Sigmoid colon (tissue), 7 donors: ENCODE data around the gene SRD5A1. TPM values are rescaled to one million over a fixed set of nuclear protein-coding genes. Genes with fewer than 3 reads are reported as not detected.

ENCODE experiments used
- DNase-seq: peaks from one replicate; pipeline ENCODE4 v3.0.0-alpha.2; 2019
- H3K27ac ChIP-seq, 4 donors: fragments of 200-600 bp; sonication (generic); one replicate each; pipeline ENCODE4 v1.5.1; 2016 to 2019; ENCODE audit warnings: mild to moderate bottlenecking in 1 of 4
- H3K27me3 ChIP-seq, 3 donors: fragments of 200-600 bp; sonication (generic); one replicate each; pipeline ENCODE4 v1.5.1; 2019; ENCODE audit warnings: mild to moderate bottlenecking in 1 of 3
- H3K36me3 ChIP-seq, 4 donors: fragments of 200-600 bp; sonication (generic); one replicate each; pipeline ENCODE4 v1.5.1; 2016 to 2019
- H3K4me1 ChIP-seq, 4 donors: fragments of 200-600 bp; sonication (generic); one replicate each; pipeline ENCODE4 v1.5.1; 2017 to 2019
- H3K4me3 ChIP-seq, 4 donors: fragments of 200-600 bp; sonication (generic); one replicate each; pipeline ENCODE4 v1.5.1; 2017 to 2019; ENCODE audit warnings: mild to moderate bottlenecking in 2 of 4, moderate library complexity in 1 of 4
- H3K9me3 ChIP-seq, 4 donors: fragments of 200-600 bp in 3 of 4; sonication (generic) in 3 of 4; one replicate each; pipeline versions ENCODE4 v1.5.1 to v1.6.1; 2013 to 2019
- EP300 ChIP-seq, 4 donors: sonication (generic); formaldehyde crosslinking; IDR thresholded peaks; one replicate each; pipeline ENCODE4 v1.6.1; 2017; ENCODE audit warnings: antibody characterized with exemption in 4 of 4
- POLR2A ChIP-seq, 2 donors: fragments of 450-650 bp; IDR thresholded peaks; one replicate each; pipeline ENCODE4 v1.6.1; 2016; ENCODE audit warnings: antibody characterized with exemption in 2 of 2, mild to moderate bottlenecking in 2 of 2, moderate library complexity in 2 of 2
- POLR2AphosphoS5 ChIP-seq, 4 donors: sonication (generic); formaldehyde crosslinking; IDR thresholded peaks; one replicate each; pipeline ENCODE4 v1.6.1; 2017; ENCODE audit warnings: antibody characterized with exemption in 4 of 4
- WGBS, 2 donors: extraction: QIAGEN DNeasy Blood & Tissue Kit; methylation state at CpG; one replicate each; pipeline ENCODE4 v1.1.7; 2013; 5-methylcytosine and 5-hydroxymethylcytosine counted together
- intact Hi-C: fragments of 100-400 bp; cut with DNase I; formaldehyde crosslinking; loops from one replicate; pipeline ENCODE4 v1.15.1; 2023
- polyA plus RNA-seq, 3 donors: library from polyadenylated mRNA; stranded (reverse); fragments of 200-250 nt; gene quantifications; one replicate each; pipeline ENCODE4 v1.2.3, GENCODE V29; 2013
- total RNA-seq, 4 donors: library from RNA; depleted of rRNA; stranded (reverse); fragments of >200 nt; gene quantifications; one replicate each; pipeline ENCODE4 v1.1.0, GENCODE V29; 2016
- TF ChIP-seq, protein P1 (sequence below), 4 experiments: fragments of 450-650 bp in 3 of 4; fragments of 200-600 bp in 1 of 4; IDR thresholded peaks; one replicate each; pipeline ENCODE4 v1.5.1; 2016 to 2019; ENCODE audit warnings: antibody characterized with exemption in 4 of 4, mild to moderate bottlenecking in 3 of 4, moderate library complexity in 2 of 4
- donor health status: healthy with polysubstance abuse.
- donor health status: Bipolar disorder and iron deficiency.
- donor health status: healthy.

The SRD5A1 gene
- total and polyA plus RNA-seq, 7 donors: 3.1 to 10.7 (median 5.7) TPM

GRCh38 chr5:6719896-6720560, 86.8 kb downstream of the SRD5A1 start:
- Histone ChIP-seq H3K4me1 (peaks cover 0 to 96% (median 85%) of the 10 kb centered on the region in 4 donors), H3K27ac (no peak overlapping the region), H3K36me3 (no peaks in the 10 kb centered on the region), H3K4me3 (no peak overlapping the region), H3K9me3 (no peaks in the 10 kb centered on the region), H3K27me3 (no peaks in the 10 kb centered on the region)
- DNase-seq: no peak
- intact Hi-C loops: loop anchor here (10.0 kb wide), 1 partner anchor 265 kb away; no protein-coding TSS in a partner anchor
- TF ChIP-seq, protein P1, sequence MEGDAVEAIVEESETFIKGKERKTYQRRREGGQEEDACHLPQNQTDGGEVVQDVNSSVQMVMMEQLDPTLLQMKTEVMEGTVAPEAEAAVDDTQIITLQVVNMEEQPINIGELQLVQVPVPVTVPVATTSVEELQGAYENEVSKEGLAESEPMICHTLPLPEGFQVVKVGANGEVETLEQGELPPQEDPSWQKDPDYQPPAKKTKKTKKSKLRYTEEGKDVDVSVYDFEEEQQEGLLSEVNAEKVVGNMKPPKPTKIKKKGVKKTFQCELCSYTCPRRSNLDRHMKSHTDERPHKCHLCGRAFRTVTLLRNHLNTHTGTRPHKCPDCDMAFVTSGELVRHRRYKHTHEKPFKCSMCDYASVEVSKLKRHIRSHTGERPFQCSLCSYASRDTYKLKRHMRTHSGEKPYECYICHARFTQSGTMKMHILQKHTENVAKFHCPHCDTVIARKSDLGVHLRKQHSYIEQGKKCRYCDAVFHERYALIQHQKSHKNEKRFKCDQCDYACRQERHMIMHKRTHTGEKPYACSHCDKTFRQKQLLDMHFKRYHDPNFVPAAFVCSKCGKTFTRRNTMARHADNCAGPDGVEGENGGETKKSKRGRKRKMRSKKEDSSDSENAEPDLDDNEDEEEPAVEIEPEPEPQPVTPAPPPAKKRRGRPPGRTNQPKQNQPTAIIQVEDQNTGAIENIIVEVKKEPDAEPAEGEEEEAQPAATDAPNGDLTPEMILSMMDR (IDR thresholded peaks at IDR 0.05): no peak
- TF ChIP-seq POLR2A (IDR thresholded peaks at IDR 0.05): no peak
- TF ChIP-seq POLR2AphosphoS5 (IDR thresholded peaks at IDR 0.05): no peak
- no peak for TF ChIP-seq EP300 (IDR thresholded peaks at IDR 0.05)
- 81 to 89% methylated on average over 5 of the region's 5 CpGs for WGBS, 2 donors

DNA sequence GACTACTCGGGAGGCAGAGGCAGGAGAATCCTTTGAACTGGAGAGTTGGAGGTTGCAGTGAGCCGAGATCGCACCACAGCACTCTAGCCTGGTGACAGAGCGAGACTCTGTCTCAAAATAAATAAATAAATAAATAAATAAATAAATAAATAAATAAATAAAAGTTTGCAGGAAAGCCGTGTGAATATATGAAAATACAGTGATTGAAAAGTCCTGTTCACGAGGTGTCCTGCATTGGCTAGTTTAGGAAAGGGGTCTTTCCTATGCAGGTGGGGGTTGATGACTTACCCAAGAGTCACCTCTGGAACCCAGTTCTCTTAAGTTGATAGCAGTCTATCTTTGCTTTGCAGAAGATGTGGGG, 87.3 kb downstream of the SRD5A1 start:
- WGBS, 2 donors: 90 to 93% methylated on average over 6 of the region's 6 CpGs
- intact Hi-C loops: no loop called here

DNA sequence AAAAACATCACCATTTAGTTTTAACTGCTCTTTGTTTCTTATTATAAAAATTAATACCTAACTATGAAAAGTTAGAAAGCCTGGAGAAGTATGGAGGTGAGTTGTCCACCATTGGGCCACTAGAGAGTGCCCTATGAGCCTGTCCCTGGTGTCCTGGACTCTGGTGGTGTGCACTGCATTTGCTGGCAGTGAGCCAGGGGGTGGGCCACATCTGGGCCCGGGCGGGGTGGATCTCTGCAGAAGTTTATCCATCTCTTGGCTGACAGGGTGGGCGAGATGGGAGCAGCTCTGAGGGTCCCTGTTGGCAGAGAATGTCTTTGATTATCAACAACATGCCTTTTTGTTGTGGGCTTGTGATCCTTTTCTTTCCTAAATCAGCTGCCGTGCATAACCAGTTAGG, 88.2 kb downstream of the SRD5A1 start:
- DNase-seq: no peak
- intact Hi-C loops: no loop called here
- no peaks in the 10 kb centered on the region for H3K9me3 ChIP-seq
- H3K36me3 ChIP-seq: no peaks in the 10 kb centered on the region
- TF ChIP-seq POLR2A (IDR thresholded peaks at IDR 0.05) (no peak), EP300 (IDR thresholded peaks at IDR 0.05) (no peak), POLR2AphosphoS5 (IDR thresholded peaks at IDR 0.05) (no peak)
- TF ChIP-seq, protein P1 (IDR thresholded peaks at IDR 0.05): no peak
- peak overlapping the region in 3 of 4 donors; percentile 13 to 28 (median 20) for H3K4me3 ChIP-seq
- H3K27me3 ChIP-seq: no peaks in the 10 kb centered on the region
- WGBS, 2 donors: 64 to 77% methylated on average over 4 of the region's 4 CpGs
- peak overlapping the region; percentile 57 to 69 (median 63) for H3K27ac ChIP-seq
- peaks cover 0 to 95% (median 81%) of the 10 kb centered on the region in 4 donors for H3K4me1 ChIP-seq

More for the DNA sequence above, 87.3 kb downstream of the SRD5A1 start:
- Histone ChIP-seq H3K4me3 (no peak overlapping the region), H3K9me3 (no peaks in the 10 kb centered on the region), H3K27me3 (no peaks in the 10 kb centered on the region), H3K27ac (no peak overlapping the region), H3K36me3 (no peaks in the 10 kb centered on the region), H3K4me1 (peaks cover 0 to 95% (median 85%) of the 10 kb centered on the region in 4 donors)
- no peak for DNase-seq
- no peak for TF ChIP-seq EP300 (IDR thresholded peaks at IDR 0.05)
- TF ChIP-seq POLR2AphosphoS5 (IDR thresholded peaks at IDR 0.05): no peak
- TF ChIP-seq, protein P1 (IDR thresholded peaks at IDR 0.05): no peak
- no peak for TF ChIP-seq POLR2A (IDR thresholded peaks at IDR 0.05)

- 56 to 79% methylated on average over 6 of the region's 6 CpGs for WGBS, 2 donors
- intact Hi-C loops: no loop called here
Observed at GRCh38 chr5:6722015-6722414, 88.8 kb downstream of the SRD5A1 start.

More at GRCh38 chr5:6722015-6722414, 88.8 kb downstream of the SRD5A1 start:
- H3K36me3 ChIP-seq: no peaks in the 10 kb centered on the region
- H3K9me3 ChIP-seq: no peaks in the 10 kb centered on the region
- peak overlapping the region in 3 of 4 donors; percentile 13 to 28 (median 20) for H3K4me3 ChIP-seq
- H3K27ac ChIP-seq: peak overlapping the region; percentile 57 to 69 (median 63)
- DNase-seq: no peak
- TF ChIP-seq POLR2A (IDR thresholded peaks at IDR 0.05) (no peak), EP300 (IDR thresholded peaks at IDR 0.05) (no peak), POLR2AphosphoS5 (IDR thresholded peaks at IDR 0.05) (peak in 1 of 4 donors; percentile 33)
- TF ChIP-seq, protein P1 (IDR thresholded peaks at IDR 0.05): no peak
- peaks cover 0 to 95% (median 78%) of the 10 kb centered on the region in 4 donors for H3K4me1 ChIP-seq
- no peaks in the 10 kb centered on the region for H3K27me3 ChIP-seq
